ENCODE data around the gene TUBA3E.
"Not testable (repeated sequence)": the region's sequence is repeated elsewhere in the genome, so short reads cannot be mapped to it uniquely, and the experiment has no call there.

DNA sequence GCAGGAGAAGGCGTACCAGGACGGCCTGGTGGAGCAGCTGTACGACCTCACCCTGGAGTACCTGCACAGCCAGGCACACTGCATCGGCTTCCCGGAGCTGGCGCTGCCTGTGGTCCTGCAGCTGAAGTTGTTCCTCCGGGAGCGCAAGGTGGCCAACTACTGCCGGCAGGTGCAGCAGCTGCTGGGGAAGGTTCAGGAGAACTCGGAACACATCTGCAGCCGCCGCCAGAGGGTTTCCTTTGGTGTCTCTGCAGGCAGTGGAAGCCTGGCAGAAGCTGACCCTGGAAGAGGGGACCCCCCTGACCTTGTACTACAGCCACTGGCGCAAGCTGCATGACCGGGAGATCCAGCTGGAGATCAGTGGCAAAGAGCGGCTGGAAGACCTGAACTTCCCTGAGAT, 32.7 kb upstream of the TUBA3E start:
- TF ChIP-seq CTCF (IDR thresholded peaks at IDR 0.05); RCOR1 (IDR thresholded peaks at IDR 0.05; ENCODE audit: low read depth, low read length); POLR2A (IDR thresholded peaks at IDR 0.05; ENCODE audit: low read length): not testable (repeated sequence)

All from A549 (cell line).